Limb (tissue), 2 donors: Measurements from ENCODE around the gene SCTR.
"Not testable (repeated sequence)": the region's sequence is repeated elsewhere in the genome, so short reads cannot be mapped to it uniquely, and the experiment has no call there.

ENCODE experiments used
- DNase-seq, 2 donors: peaks; one replicate each; pipeline ENCODE4 v3.0.0-alpha.2; 2016; ENCODE audit errors: extremely low spot score in 2 of 2

SCTR gene

DNA sequence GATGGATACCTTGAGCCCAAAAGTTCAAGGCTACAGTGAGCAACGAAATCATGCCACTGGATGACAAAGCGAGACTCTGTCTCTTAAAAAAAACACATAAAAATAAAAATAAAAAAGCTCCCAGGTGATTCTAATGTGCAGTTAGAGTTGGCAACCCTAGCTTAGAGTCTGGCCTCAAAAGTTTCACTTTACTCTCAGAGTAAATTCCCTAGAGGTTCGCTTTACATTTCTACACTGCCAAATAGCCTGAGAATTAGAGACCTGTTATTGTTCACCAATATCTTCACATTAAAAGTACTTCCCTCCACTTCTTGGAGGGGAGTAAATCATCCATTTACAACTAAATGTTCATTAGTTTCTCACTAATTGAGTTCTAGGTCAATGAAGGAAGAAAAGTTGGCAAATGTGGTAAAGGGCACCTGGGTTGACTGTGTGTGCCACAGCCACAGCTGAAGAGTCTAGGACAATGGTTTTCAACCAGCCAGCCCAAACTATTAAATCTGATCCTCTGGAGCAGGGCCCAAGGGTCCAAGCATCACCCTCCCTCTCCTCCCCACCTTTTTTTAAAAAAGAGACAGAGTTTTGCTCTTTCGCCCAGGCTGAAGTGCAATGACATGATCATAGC, 107.9 kb downstream of the SCTR start:
- DNase-seq: no peak

DNA sequence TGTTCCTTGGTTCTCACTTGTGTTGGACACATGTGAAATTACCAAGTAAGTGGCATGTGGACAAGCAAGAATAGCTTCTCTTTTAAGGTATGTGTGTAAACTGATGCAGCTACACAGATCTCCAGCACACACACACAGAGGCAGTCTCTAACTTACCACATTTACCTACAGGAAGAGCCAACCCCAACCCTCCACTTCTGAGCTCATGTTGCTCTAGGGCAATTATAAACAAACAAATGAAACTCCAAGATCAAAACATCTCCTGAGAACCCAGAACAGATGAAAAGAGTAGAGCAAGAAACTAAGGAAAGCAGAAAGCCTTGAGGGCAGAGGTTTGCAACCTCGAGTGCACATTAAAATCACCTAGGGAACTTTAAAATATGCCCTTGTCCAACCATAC, 108.7 kb downstream of the SCTR start:
- DNase-seq: no peak

DNA sequence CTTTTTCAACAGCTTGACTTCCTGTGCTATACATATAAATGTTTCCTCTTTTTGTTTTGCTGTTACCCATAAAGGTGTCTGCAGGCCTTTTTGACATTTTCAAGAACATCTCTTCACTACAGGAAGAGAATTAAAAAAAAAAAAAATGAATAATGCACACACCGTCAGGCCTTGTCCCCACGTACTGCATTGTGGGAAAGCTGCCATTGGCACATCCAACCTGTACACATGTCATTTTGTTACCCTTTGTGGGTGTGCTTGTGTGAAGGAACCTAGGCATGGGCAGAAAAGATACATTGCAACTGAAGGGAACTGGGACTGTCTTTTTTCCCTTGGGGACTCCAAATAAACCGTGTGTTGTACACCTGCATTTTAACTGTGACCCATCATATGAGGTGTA, 109.4 kb downstream of the SCTR start:
- no peak for DNase-seq

DNA sequence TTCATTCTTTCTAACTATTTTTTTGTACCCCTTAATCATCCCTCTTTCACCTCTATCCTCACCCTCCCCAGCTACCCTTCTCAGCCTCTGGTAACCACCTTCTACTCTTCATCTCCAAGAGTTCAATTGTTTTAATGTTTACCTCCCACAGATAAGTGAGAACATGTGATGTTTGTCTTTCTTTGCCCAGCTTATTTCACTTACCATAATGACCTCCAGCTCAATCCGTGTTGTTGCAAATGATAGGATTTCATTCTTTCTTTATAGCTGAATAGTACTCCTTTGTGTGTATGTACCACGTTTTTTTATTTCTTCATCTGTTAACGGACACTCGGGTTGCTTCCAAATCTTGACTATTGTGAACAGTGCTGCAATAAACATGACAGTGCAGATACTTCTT, 114.8 kb downstream of the SCTR start:
- no peak for DNase-seq

DNA sequence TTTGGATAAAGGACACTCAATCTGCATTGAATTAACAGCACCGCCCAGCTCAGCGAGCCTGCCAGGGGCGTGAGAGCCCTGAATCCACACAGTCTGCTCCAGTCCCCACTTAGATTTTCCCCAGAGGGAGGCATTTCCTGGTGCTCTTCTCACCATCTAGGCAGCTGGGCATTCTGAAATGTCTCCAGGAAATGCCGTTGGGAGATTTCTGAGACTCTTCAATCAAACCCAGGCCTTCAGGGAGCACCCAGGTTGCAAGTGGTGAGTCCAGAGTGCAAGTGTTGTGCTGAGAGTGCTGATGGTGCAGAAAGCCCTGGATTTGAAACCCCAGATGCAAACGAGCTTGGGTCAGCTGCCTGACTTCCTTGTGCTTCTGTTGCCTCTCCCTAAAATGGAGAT, 116.1 kb downstream of the SCTR start:
- no peak for DNase-seq

DNA sequence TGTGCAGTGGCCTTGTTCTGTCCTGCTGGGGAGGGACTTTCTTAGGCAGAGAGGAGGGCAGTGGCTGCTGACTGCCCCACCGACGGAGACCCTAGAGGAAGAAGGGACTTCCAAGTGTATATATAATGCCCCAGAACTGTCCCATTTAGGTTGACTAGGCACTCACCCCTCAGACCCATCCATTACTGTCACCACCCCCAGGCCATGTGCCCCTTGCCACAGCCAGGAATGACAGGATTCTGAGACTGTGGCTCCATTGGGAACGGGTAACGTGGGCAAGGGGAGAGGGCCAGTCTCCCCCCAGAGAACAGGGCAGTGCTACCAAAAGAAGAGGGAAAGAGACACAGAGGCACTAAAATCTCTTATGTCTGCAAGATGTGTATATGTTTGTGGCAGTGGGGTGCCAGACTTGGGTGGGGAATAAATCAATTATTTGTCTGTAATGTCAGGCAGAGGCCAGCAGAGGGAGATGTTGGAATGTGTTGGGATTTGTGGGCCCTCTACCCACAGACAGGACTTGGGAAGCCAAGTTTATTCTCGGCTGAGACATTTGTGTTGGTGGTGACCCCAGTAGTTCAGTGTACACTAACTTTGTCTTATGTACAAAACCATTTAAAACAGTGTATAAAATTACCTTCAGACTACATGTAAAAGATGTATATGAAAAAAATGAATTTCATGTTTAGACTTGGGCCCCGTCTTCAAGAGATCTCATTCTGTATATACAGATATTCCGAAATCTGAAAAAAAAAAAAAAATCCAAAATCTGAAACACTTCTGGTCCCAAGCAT, 116.7 kb downstream of the SCTR start:
- DNase-seq: peak; percentile 39 to 63

DNA sequence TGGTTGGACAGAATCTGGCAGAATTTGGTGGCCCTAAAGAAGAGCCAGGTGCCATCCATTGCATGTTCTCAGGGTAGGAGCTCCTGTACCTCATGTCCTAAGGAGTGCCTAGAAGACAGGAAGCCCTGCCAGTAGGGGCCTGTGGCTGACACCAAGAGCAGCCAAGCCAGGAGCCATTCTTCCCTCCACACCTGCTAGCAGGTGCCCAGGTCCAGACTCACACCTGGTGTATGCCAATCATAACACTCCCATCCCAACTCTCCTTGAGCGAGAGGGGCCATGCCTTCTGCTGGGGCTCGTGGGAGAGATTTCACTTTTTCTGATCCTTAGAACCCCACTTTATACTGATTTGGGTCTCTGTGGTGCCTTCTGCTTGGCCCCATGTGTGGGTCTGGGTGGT, 119.1 kb downstream of the SCTR start:
- no peak for DNase-seq

DNA sequence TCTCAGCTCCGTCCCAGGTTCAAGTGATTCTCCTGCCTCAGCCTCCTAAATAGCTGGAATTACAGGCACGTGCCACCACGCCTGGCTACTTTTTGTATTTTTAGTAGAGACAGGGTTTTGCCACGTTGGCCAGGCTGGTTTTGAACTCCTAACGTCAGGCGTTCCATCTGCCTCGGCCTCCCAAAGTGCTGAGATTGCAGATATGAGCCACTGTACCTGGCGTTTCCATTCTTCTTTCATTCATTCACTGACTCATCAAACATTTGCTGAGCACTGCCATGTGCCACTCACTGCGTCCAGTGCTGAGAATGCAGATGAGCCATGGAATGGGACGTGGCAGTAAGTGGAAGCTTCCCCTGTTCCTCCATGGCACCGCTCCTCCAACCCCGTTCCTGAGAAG, 120.7 kb downstream of the SCTR start:
- not testable (repeated sequence) for DNase-seq

DNA sequence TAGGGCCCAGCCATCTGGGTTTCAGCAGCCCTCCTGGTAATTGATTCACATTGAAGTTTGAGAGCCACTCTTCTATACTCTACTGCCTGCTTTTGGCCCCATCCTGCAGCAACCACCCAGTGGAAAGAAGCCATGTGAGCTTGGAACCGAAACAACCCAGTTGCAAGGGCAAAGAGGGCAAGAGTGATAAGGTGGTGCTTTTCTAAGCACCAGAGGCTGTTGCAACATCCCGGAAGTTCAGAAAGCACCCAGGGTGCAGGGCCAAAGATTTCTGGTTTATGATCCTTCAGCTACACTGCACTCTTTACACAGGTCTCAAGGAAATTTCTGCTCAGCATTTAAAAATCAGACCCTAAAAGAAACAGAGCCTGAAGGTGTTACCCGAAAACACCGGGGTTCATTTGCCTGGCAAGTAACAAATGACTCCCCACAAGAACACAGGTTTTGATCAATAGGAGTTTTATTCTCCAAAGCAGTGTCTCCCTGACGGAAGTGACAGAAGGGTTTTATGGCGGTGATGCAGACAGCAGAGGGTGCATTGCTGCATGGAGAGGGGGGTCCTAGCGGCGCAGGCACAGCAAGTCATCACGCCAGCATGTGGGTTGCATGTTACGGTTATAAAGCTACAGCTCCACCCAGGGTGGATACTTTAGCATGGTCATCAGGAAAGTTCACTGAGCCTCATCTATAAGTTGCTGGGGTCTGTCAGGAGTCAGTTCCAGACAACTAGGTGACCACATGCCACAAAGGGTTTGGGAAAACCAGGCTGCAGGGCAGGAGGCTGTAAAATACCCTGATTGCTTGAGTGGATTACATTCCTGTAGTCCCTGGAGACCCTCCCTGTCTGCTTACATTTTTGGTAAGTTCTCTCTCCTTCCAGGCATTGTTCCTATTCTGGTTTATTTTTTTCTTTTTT, 121.4 kb downstream of the SCTR start:
- DNase-seq: no peak

DNA sequence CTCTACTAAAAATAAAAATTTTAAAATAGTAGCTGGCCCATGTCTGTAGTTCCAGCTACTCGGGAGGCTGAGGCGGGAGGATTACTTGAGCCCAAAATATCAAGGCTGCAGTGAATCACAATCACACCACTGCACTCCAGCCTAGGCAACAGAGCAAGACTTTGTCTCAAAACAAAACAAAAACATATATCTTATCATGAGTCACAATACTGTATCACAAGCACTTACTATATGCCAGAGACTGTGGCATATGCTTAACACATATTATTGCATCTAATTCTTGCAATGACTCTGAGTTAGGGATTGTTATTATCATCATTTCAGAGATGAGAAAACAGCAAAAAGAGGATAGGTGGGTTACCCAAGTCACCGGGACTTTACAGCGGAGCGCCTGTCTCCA, 122.2 kb downstream of the SCTR start:
- no peak for DNase-seq

DNA sequence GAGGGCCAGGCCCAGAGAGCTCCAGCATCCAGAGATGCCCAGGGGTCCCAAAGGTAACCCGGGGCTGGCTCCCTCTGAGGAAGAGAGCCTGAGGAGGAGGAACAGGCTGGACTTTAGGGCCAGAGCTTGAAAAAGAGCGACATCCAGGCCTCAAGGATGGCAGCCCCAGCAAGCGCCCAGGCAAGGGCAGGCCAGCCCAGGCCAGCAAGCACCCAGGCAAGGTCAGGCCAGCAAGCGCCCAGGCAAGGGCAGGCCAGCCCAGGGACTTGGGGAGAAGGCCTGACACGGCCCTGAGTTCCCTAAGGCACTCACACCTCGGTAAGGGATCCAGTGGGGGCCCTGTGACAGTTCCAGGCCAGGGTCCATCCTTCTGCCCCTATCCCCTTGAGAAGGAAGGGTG, 127.1 kb downstream of the SCTR start:
- no peak for DNase-seq

DNA sequence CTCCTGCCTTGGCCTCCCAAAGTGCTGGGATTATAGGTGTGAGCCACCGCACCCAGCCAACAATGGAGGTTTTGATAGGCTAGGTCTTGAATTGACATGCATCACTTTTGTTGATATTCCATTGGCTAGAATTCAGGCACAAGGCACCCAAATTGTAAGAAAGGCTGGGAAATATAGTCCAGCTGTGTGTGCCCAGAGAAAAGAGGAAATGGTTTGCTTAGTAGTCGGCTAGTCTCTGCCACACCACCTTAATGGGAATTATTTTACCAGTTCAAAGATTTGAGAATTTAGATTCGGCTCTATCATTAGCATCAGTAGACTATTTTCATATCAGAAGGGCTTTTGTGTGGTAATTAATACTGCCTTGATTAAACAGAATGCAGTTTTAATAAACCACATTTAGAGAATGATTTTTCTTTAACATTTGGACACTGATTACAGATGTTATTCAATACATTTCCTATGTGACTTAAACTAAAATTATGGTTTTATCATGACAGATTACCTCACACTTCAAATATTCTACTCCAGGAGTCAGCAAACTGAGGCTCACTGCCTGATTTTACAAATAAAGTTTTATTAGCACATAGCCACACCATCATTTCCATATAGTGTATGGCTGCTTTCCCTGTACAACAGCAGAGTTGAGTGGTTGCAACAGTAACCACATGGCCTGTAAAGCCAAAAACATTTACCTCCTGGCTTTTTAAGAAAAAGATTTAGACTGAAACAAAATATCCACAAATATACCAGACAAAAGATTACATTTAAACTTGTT, 130.1 kb downstream of the SCTR start:
- no peak for DNase-seq
